ENCODE measurements around the gene NEURL3. TPM values are rescaled to one million over a fixed set of nuclear protein-coding genes. Genes with fewer than 3 reads are reported as not detected.

NEURL3 gene
- total RNA-seq, 1 donor from 2014 or later, result 0.13 TPM

GRCh38 chr2:96533292-96534073 lies 28.3 kb upstream of the NEURL3 start:
- H3K4me3 Mint-ChIP-seq, result no peak overlapping the region
- no peak for DNase-seq (ENCODE audit: low spot score in 2 of 2, unreplicated experiment in 2 of 2)
- no peak for TF ChIP-seq CTCF (IDR thresholded peaks at IDR 0.05; ENCODE audit: unreplicated experiment)
- H3K27ac Mint-ChIP-seq, result no peak overlapping the region
- H3K4me1 Mint-ChIP-seq, result peaks cover 20% of the 10 kb centered on the region
- H3K36me3 Mint-ChIP-seq, result no peaks in the 10 kb centered on the region
- no peaks in the 10 kb centered on the region for H3K9me3 Mint-ChIP-seq
- H3K27me3 Mint-ChIP-seq (ENCODE audit: low read depth), result peaks cover 55% of the 10 kb centered on the region

- Mint-ChIP-seq H3K27me3 (ENCODE audit: low read depth) (peaks cover 55% of the 10 kb centered on the region), H3K4me3 (peak overlapping the region; percentile 61), H3K4me1 (peaks cover 21% of the 10 kb centered on the region), H3K36me3 (no peaks in the 10 kb centered on the region), H3K27ac (peak overlapping the region; percentile 89), H3K9me3 (no peaks in the 10 kb centered on the region)
- TF ChIP-seq CTCF (IDR thresholded peaks at IDR 0.05; ENCODE audit: unreplicated experiment), result no peak
- no peak for DNase-seq (ENCODE audit: low spot score in 2 of 2, unreplicated experiment in 2 of 2)
Observed at GRCh38 chr2:96532641-96533291, 27.6 kb upstream of the NEURL3 start.

- DNase-seq (ENCODE audit: low spot score in 2 of 2, unreplicated experiment in 2 of 2), result peak; percentile 81 to 84
- Mint-ChIP-seq H3K36me3 (no peaks in the 10 kb centered on the region), H3K27me3 (ENCODE audit: low read depth) (peaks cover 52% of the 10 kb centered on the region), H3K9me3 (no peaks in the 10 kb centered on the region), H3K4me3 (peak overlapping the region; percentile 61), H3K4me1 (peaks cover 22% of the 10 kb centered on the region), H3K27ac (peak overlapping the region; percentile 89)
- no peak for TF ChIP-seq CTCF (IDR thresholded peaks at IDR 0.05; ENCODE audit: unreplicated experiment)
Observed at GRCh38 chr2:96531872-96532505, 26.8 kb upstream of the NEURL3 start.

GRCh38 chr2:96531366-96531765 lies 26.2 kb upstream of the NEURL3 start:
- H3K27me3 Mint-ChIP-seq (ENCODE audit: low read depth), result peaks cover 57% of the 10 kb centered on the region
- H3K9me3 Mint-ChIP-seq, result no peaks in the 10 kb centered on the region
- no peak for DNase-seq (ENCODE audit: low spot score in 2 of 2, unreplicated experiment in 2 of 2)
- H3K4me3 Mint-ChIP-seq, result peak overlapping the region; percentile 61
- H3K27ac Mint-ChIP-seq, result peak overlapping the region; percentile 61
- peaks cover 25% of the 10 kb centered on the region for H3K4me1 Mint-ChIP-seq
- TF ChIP-seq CTCF (IDR thresholded peaks at IDR 0.05; ENCODE audit: unreplicated experiment), result no peak
- no peaks in the 10 kb centered on the region for H3K36me3 Mint-ChIP-seq

GRCh38 chr2:96530474-96531357 lies 25.6 kb upstream of the NEURL3 start:
- Mint-ChIP-seq H3K36me3 (no peaks in the 10 kb centered on the region), H3K4me3 (no peak overlapping the region), H3K9me3 (no peaks in the 10 kb centered on the region), H3K27ac (peak overlapping the region; percentile 21), H3K27me3 (ENCODE audit: low read depth) (peaks cover 61% of the 10 kb centered on the region), H3K4me1 (peaks cover 25% of the 10 kb centered on the region)
- DNase-seq (ENCODE audit: low spot score in 2 of 2, unreplicated experiment in 2 of 2), result no peak
- TF ChIP-seq CTCF (IDR thresholded peaks at IDR 0.05; ENCODE audit: unreplicated experiment), result no peak

All from mesothelial cell of epicardium (in vitro differentiated cells).